H9 (cell line): ENCODE results near the gene YWHAQ. TPM values are rescaled to one million over a fixed set of nuclear protein-coding genes. Genes with fewer than 3 reads are reported as not detected.
A peak's percentile ranks its signal among the peaks of the same experiment; 100 is the strongest.

Experiments
- DNase-seq: peaks from one replicate; pipeline ENCODE4 v3.0.0-alpha.2; 2017
- H2AFZ ChIP-seq: one replicate; pipeline ENCODE4 v1.6.1; 2013; ENCODE audit warnings: mild to moderate bottlenecking, low read length, control low read depth, moderate library complexity
- H2AK5ac ChIP-seq: 2 replicates; pipeline ENCODE4 v1.6.1; 2013; ENCODE audit warnings: low read length, control low read depth, mixed read lengths; ENCODE audit not compliant: insufficient read length
- H2BK120ac ChIP-seq: one replicate; pipeline ENCODE4 v1.6.1; 2013; ENCODE audit warnings: low read depth, mild to moderate bottlenecking, low read length, control low read depth, inconsistent platforms; ENCODE audit not compliant: poor library complexity, severe bottlenecking
- H2BK12ac ChIP-seq: 2 replicates; pipeline ENCODE4 v1.6.1; 2013; ENCODE audit warnings: low read length, control low read depth, mixed read lengths, low read depth; ENCODE audit not compliant: insufficient read length
- H2BK15ac ChIP-seq: 2 replicates; pipeline ENCODE4 v1.6.1; 2013; ENCODE audit warnings: low read depth, low read length, control low read depth
- H2BK20ac ChIP-seq: one replicate; pipeline ENCODE4 v1.6.1; 2013; ENCODE audit warnings: low read depth, mild to moderate bottlenecking, low read length, control low read depth, inconsistent platforms; ENCODE audit not compliant: poor library complexity, severe bottlenecking
- H2BK5ac ChIP-seq: 2 replicates; pipeline ENCODE4 v1.6.1; 2013; ENCODE audit warnings: low read length, control low read depth, mixed read lengths; ENCODE audit not compliant: insufficient read length
- H3K14ac ChIP-seq: 2 replicates; pipeline ENCODE4 v1.6.1; 2013; ENCODE audit warnings: low read length, control low read depth; ENCODE audit not compliant: insufficient read depth
- H3K18ac ChIP-seq: 2 replicates; pipeline ENCODE4 v1.6.1; 2013; ENCODE audit warnings: low read depth, mild to moderate bottlenecking, mixed read lengths, low read length, control low read depth; ENCODE audit not compliant: insufficient read length
- H3K23ac ChIP-seq: 2 replicates; pipeline ENCODE4 v1.6.1; 2013; ENCODE audit warnings: low read length, control low read depth, mixed read lengths, low read depth; ENCODE audit not compliant: insufficient read length
- H3K23me2 ChIP-seq: 2 replicates; pipeline ENCODE4 v1.6.1; 2013; ENCODE audit warnings: low read depth, mild to moderate bottlenecking, mixed read lengths, low read length, control low read depth; ENCODE audit not compliant: insufficient read length, poor library complexity, severe bottlenecking
- H3K27ac ChIP-seq: 2 replicates; pipeline ENCODE4 v1.5.1; 2013; ENCODE audit warnings: low read length, control low read depth, mixed read lengths, low read depth; ENCODE audit not compliant: insufficient read length
- H3K27me3 ChIP-seq: 2 replicates; pipeline ENCODE4 v1.6.1; 2013; ENCODE audit warnings: low read length, control low read depth, inconsistent platforms; ENCODE audit not compliant: insufficient read depth
- H3K4ac ChIP-seq: 2 replicates; pipeline ENCODE4 v1.6.1; 2013; ENCODE audit warnings: low read depth, mild to moderate bottlenecking, control low read depth, inconsistent platforms, low read length, moderate library complexity
- H3K4me1 ChIP-seq: 2 replicates; pipeline ENCODE4 v1.6.1; 2013; ENCODE audit warnings: low read length, control low read depth, inconsistent platforms; ENCODE audit not compliant: insufficient read depth
- H3K4me2 ChIP-seq: 2 replicates; pipeline ENCODE4 v1.6.1; 2013; ENCODE audit warnings: low read length, control low read depth, mixed read lengths; ENCODE audit not compliant: insufficient read length, insufficient read depth
- H3K56ac ChIP-seq: 2 replicates; pipeline ENCODE4 v1.6.1; 2013; ENCODE audit warnings: low read depth, mild to moderate bottlenecking, mixed read lengths, low read length, control low read depth; ENCODE audit not compliant: insufficient read length
- H3K79me1 ChIP-seq: 2 replicates; pipeline ENCODE4 v1.6.1; 2013; ENCODE audit warnings: low read depth, mild to moderate bottlenecking, moderate library complexity, low read length, control low read depth, inconsistent platforms; ENCODE audit not compliant: insufficient read depth, poor library complexity, severe bottlenecking
- H3K79me2 ChIP-seq: 2 replicates; pipeline ENCODE4 v1.6.1; 2013; ENCODE audit warnings: low read length, control low read depth, inconsistent platforms; ENCODE audit not compliant: insufficient read depth
- H3K9ac ChIP-seq: 2 replicates; pipeline ENCODE4 v1.6.1; 2013; ENCODE audit warnings: low read length, control low read depth, mixed read lengths; ENCODE audit not compliant: insufficient read length; ENCODE audit errors: extremely low read depth
- H3K9me3 ChIP-seq: one replicate; pipeline ENCODE4 v1.6.1; 2013; ENCODE audit warnings: low read depth, low read length, inconsistent platforms; ENCODE audit not compliant: control insufficient read depth
- H3T11ph ChIP-seq: one replicate; pipeline ENCODE4 v1.6.1; 2013; ENCODE audit warnings: mild to moderate bottlenecking, low read length, control low read depth, inconsistent platforms
- H4K20me1 ChIP-seq: one replicate; pipeline ENCODE4 v1.6.1; 2013; ENCODE audit not compliant: control insufficient read depth, insufficient read length, insufficient read depth
- H4K5ac ChIP-seq: 2 replicates; pipeline ENCODE4 v1.6.1; 2013; ENCODE audit warnings: low read depth, mild to moderate bottlenecking, mixed read lengths, low read length, control low read depth; ENCODE audit not compliant: insufficient read length
- H4K8ac ChIP-seq: replicated peaks from 2 replicates; pipeline ENCODE4 v1.6.1; 2013; ENCODE audit warnings: low read length, control low read depth, mixed read lengths, low read depth; ENCODE audit not compliant: insufficient read length
- H4K91ac ChIP-seq: 2 replicates; pipeline ENCODE4 v1.6.1; 2013; ENCODE audit warnings: low read depth, mild to moderate bottlenecking, moderate library complexity, mixed read lengths, low read length, control low read depth; ENCODE audit not compliant: insufficient read length
- H3K27ac Mint-ChIP-seq, 3 experiments: 2 replicates in 2 of 3; 3 replicates in 1 of 3; pipeline ENCODE4 v1.8.0; 2020 to 2021; ENCODE audit warnings: mixed read lengths in 3 of 3, mild to moderate bottlenecking in 1 of 3, moderate library complexity in 1 of 3
- H3K27me3 Mint-ChIP-seq: 2 replicates; pipeline ENCODE4 v1.8.0; 2021; ENCODE audit warnings: low read depth, mild to moderate bottlenecking, moderate library complexity, mixed read lengths
- H3K36me3 Mint-ChIP-seq, 3 experiments: 2 replicates in 2 of 3; 3 replicates in 1 of 3; pipeline ENCODE4 v1.8.0; 2020 to 2021; ENCODE audit warnings: low read depth in 3 of 3, mixed read lengths in 3 of 3; ENCODE audit not compliant: insufficient read depth in 1 of 3
- H3K4me1 Mint-ChIP-seq, 2 experiments: 2 replicates each; pipeline ENCODE4 v1.8.0; 2020; ENCODE audit warnings: mixed read lengths in 2 of 2
- H3K4me3 Mint-ChIP-seq, 2 experiments: 2 replicates in 1 of 2; 3 replicates in 1 of 2; pipeline ENCODE4 v1.8.0; 2020 to 2021; ENCODE audit warnings: mild to moderate bottlenecking in 2 of 2, mixed read lengths in 2 of 2, moderate library complexity in 1 of 2
- H3K9me3 Mint-ChIP-seq, 2 experiments: 2 replicates in 1 of 2; 3 replicates in 1 of 2; pipeline ENCODE4 v1.8.0; 2020; ENCODE audit warnings: mild to moderate bottlenecking in 2 of 2, mixed read lengths in 2 of 2, moderate library complexity in 1 of 2
- CTCF ChIP-seq: fragments of 200-600 bp; sonication (generic); conservative IDR thresholded peaks from 3 replicates; pipeline ENCODE4 v1.8.0; 2021; ENCODE audit warnings: antibody characterized with exemption, mild to moderate bottlenecking
- WGBS: extraction: QIAGEN DNeasy Blood & Tissue Kit; methylation state at CpG from one replicate; pipeline ENCODE4 v1.1.7; 2013; ENCODE audit warnings: missing lambda C conversion rate, low lambda C conversion rate, mixed read lengths; ENCODE audit not compliant: insufficient read length; ENCODE audit errors: extremely low coverage; 5-methylcytosine and 5-hydroxymethylcytosine counted together
- total RNA-seq: library from RNA; stranded (reverse); gene quantifications from 2 replicates; pipeline ENCODE4 v1.2.1, GENCODE V29; 2021

The YWHAQ gene
- total RNA-seq, 1 experiment from 2014 or later, result 374 TPM

- no peak for TF ChIP-seq CTCF
- peak overlapping the region; percentile 91 for H3K27ac ChIP-seq
- no peak overlapping the region; the same call in 1 of the 2 replicates for H3K4ac ChIP-seq
- no peak overlapping the region for H4K8ac ChIP-seq
- H2BK12ac ChIP-seq, result peak overlapping the region; percentile 8
- no peak overlapping the region for H3K23ac ChIP-seq
- peak overlapping the region; percentile 96 for H3K4me2 ChIP-seq
- peak overlapping the region; percentile 100 for H3K14ac ChIP-seq
- no peaks in the 10 kb centered on the region for H3K4me1 ChIP-seq
- no peak overlapping the region for H3K56ac ChIP-seq
- Mint-ChIP-seq H3K4me1 (peaks cover 48 to 50% of the 10 kb centered on the region in 2 experiments), H3K36me3 (peaks cover 28 to 50% (median 47%) of the 10 kb centered on the region in 3 experiments), H3K4me3 (peak overlapping the region; percentile 98 to 99), H3K27ac (peak overlapping the region; percentile 99), H3K9me3 (peaks cover 0 to 2% of the 10 kb centered on the region in 2 experiments; a peak in 1 of 5 replicates), H3K27me3 (peaks cover 33% of the 10 kb centered on the region)
- H3K23me2 ChIP-seq, result peaks cover 18% of the 10 kb centered on the region
- H3K79me2 ChIP-seq, result peaks cover 43% of the 10 kb centered on the region; the same call in 1 of the 2 replicates
- DNase-seq, result no peak
- H4K91ac ChIP-seq, result peak overlapping the region; percentile 95
- no peak overlapping the region for H2BK20ac ChIP-seq
- no CpG with 5 or more reads among the region's 20 CpGs for WGBS
- H3K9ac ChIP-seq, result peak overlapping the region; percentile 100
- H3K9me3 ChIP-seq, result no peaks in the 10 kb centered on the region
- H2BK5ac ChIP-seq, result peak overlapping the region; percentile 20
- no peak overlapping the region for H3T11ph ChIP-seq
- no peak overlapping the region for H2BK15ac ChIP-seq
- no peak overlapping the region for H2BK120ac ChIP-seq
- no peaks in the 10 kb centered on the region for H3K79me1 ChIP-seq
- no peak overlapping the region for H4K5ac ChIP-seq
- no peaks in the 10 kb centered on the region; the same call in 1 of the 2 replicates for H3K27me3 ChIP-seq
- H2AK5ac ChIP-seq, result no peak overlapping the region
- no peak overlapping the region for H2AFZ ChIP-seq
- H4K20me1 ChIP-seq, result no peaks in the 10 kb centered on the region
- H3K18ac ChIP-seq, result peak overlapping the region; percentile 99
Observed at GRCh38 chr2:9629222-9630116, 1.3 kb downstream of the YWHAQ start.
